Brain pericyte (primary cell): ENCODE results near the gene ABCA3.
"Not testable (repeated sequence)": the region's sequence is repeated elsewhere in the genome, so short reads cannot be mapped to it uniquely, and the experiment has no call there.

Experiments
- DNase-seq: peaks from one replicate; pipeline ENCODE4 v3.0.0-alpha.2; 2012; ENCODE audit warnings: low read depth, low spot score

Gene ABCA3

DNA sequence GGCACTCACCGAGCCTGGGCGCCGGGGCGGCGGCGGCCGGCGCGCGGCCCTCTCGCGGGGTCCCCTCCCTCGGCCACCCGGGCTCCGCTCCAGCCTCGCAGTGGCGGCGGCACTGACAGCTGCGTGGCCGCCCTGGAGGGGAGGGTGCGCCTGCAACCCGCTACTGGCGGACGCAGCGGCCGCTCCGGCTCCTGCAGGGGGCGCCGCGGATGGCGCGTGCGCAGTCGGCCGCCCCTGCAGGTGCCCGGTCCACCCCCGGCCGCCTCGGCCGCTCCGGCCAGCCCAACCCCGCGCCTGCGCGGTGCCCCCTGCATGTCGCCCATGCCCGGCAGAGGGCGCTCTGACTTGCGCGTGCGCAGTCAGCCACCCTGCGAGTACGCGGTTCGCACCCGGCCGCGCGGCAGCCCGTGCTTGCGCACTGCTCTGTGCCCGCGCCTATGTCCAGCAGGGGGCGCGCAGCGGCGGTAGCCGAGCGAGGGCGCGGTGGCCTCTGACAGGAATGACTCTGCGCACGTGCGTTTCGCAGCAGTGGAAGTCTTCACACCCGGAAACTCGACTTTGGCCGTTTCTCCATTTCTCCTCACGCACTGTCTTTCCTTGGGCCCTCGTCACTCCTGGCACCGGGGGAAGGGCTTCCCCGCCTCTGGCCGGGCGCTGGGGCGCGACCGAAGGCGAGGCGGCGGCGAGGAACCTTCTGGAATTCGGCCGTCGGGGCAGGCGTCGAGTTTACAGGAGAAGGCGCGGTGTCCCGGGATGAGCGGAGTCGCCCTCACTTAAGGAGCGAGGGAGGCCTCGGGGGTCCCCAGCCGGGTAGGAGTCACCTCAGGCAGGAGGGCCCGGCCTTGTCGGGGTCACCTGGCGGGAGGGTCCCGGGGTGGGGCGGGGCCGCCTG, at the start of gene ABCA3:
ABCA3 (minus strand) TSS at position 165 of the 892 bp plus-strand sequence. CDS start 14,262 bp downstream, outside the sequence.
- DNase-seq, result peak; percentile 83

GRCh38 chr16:2388875-2389433, 48.4 kb upstream of the ABCA3 start:
- peak; percentile 51 for DNase-seq

GRCh38 chr16:2388139-2388874, 47.8 kb upstream of the ABCA3 start:
- no peak for DNase-seq

GRCh38 chr16:2386990-2387389, 46.5 kb upstream of the ABCA3 start:
- DNase-seq, result no peak

GRCh38 chr16:2385982-2386381, 45.5 kb upstream of the ABCA3 start:
- not testable (repeated sequence) for DNase-seq

DNA sequence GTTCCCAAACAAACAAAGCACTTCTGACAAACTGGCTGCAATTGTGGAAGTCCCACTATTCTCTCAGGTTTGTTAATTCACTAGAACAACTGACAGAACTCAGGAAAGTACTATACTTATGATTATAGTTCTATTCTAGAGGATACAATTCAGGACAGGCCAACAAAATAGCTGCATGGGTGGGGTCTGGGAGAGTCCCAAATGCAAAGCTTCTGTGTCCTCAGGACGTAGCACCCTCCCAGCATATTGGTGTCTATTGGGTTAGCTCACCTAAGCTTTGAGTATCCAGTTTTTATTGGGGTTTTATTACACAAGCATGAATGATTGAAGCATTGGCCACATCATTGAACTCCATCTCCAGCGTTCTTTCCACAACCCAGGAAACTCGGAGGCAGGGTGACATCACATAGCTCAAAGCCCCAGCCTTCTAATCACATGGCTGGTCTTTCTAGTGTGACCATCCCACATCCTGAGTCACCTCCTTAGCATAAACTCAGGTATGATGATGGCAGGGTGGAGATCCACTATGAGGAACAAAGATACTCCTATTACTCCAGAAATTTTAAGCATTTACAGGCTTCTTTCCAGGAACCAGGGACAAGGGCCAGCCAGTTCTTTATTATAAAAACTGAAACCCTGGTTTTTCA, 44.8 kb upstream of the ABCA3 start:
- DNase-seq, result no peak

- no peak for DNase-seq
Measured at GRCh38 chr16:2384426-2384825, 43.9 kb upstream of the ABCA3 start.

DNA sequence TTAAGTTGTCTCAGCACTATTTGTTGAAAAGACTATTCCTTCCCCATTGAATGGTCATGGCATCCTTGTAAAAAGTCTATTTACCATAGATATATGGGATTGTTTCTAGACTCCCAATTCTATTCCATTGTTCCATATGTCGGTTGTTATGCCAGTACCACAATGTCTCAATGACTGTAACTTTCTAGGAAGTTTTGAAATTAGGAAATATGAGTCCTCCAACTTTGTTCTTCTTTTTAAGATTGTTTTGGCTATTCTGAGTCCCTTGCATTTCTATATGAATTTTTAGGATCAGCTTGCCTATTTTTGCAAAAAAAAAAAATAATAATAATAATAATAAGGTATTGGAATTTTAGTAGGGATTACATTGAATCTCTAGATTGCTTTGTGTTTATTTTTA, 43.0 kb upstream of the ABCA3 start:
- no peak for DNase-seq

GRCh38 chr16:2374644-2375043, 34.1 kb upstream of the ABCA3 start:
- DNase-seq, result no peak

GRCh38 chr16:2373176-2373575, 32.6 kb upstream of the ABCA3 start:
- no peak for DNase-seq

DNA sequence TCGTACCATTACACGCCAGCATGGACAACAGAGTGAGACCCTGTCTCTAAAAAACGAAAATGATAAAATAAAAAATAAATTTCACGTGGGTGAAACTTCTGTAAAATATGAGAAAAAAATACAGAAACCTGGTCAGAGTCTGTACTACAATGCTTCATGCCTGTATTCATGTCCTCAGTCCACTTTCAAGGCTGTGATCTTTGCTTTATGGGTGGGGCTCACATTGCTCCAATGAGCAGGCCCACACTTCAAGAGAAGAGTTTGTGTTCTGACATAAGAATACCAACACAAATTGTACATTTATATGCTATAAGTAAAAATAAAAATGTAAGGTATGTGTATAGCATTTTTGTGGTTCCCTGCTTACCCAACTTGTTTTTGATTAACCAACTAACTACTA, 32.2 kb upstream of the ABCA3 start:
- DNase-seq, result no peak

GRCh38 chr16:2371421-2371820, 30.9 kb upstream of the ABCA3 start:
- DNase-seq, result no peak

DNA sequence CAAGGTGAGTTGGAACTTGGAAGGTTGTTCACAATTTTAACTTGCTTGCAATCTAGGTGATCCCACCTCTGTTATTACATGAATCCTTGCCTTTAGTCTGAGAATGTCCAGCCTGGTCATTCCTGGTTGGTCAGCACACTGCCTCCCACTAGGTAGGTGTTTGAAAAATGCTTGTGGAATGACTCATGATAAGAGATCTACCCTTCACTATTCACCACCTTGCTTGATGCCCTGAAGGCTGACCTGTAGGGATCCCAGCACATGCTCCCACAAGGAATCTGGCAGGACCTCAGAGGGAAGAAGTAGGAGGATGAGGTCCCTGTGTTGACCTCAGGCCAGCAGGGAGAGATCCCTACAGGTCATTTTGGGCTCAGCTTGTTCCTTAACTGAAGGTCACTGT, 30.2 kb upstream of the ABCA3 start:
- DNase-seq, result no peak

GRCh38 chr16:2366660-2367309, 26.3 kb upstream of the ABCA3 start:
- DNase-seq, result no peak

DNA sequence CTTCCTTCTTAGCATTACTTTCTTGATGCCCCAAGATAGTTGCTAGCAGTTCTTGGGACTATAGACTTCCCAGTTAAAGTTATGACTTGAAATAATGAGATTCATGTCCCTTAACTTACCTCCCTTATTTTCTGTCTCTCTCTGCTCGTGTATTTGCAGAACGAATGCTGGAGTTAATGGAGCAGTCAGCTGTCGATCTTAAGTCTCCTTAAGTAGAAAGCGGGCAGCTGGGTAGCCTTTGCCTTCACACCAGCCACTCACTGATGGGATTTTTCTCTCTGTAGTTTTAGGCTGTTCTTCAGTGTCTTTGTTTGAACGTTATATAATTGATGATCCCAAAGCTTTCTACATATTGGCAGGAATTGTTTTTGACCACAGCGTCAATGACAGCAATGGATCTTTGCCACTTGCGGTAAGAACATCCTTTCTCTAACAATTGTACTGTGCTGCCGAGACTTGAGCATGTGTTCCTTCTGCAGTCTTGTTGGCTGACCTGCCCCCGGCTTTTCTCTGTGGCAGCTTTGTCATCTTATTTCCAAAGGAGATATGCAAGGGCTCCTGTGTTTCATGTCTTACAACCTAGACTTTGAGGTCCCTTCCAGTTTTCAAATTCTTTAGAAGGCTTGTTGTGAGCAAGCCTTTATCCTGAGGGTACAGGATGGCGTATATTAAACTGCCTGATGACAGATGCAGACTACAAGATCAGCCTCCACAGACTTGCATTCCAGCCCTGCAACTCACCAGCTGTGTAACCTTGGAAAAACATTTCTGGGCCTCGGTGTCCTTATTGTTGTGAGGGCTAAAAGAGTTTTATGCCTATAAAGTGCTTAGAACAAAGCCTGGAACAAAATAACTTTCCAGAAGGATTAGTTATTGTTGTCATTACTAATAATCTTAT, 25.1 kb upstream of the ABCA3 start:
- no peak for DNase-seq

GRCh38 chr16:2364638-2365210, 24.2 kb upstream of the ABCA3 start:
- no peak for DNase-seq

DNA sequence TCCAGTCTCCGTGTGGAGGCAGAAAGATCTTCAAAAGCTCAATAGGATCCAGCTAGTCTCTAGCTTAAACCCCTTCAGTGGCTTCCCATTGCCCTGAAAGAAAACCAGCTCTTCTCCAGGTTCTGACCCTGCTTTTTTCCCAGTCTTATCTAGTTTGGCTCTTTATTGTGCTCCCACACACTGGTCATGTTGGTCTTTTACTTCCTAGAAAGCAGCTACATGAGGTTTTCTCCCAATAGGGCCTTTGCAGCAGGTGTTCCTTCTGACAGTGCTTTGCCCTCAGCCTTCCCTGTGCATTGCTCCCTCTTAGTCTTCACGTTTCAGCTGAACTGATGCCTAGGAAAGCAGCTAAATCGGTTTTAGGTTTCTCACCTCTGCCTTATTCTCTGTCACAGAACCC, 21.7 kb upstream of the ABCA3 start:
- no peak for DNase-seq

DNA sequence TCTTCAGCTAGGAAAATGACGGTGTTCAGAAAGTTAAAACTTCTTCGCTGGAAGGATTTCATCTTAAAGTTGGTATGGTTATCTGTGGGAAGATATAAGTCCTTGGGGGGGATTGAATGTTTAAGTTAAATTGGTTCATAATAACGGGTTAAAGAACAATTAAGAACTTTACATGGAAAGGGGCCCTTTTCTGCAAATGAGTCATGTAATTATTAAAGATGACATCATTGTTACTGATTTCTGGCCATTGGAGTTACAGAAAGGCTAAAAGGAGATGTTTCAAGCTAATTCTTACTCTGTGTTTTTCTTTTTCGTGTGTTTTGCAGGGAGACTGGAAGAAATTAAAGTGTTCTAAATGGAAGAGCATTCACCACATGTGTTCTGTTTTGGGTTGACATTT, 20.6 kb upstream of the ABCA3 start:
- no peak for DNase-seq

DNA sequence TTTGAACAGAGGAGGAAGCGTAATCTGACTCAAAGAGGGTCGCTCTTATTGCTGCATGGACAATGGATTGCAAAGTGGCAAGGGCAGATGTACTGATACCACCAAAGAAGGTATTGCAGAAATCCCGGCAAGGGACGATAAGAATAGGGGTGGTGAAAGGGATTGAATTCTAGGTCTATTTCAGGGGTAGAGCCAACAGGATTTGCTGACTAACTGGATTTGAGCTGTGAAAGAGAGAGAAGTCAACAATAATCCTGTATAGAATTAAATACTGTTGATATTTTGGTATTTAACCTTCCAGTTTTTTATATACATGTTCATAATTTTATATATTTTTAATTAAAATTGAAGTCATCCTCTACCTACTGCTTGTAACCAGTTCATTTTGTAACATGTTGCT, 19.4 kb upstream of the ABCA3 start:
- no peak for DNase-seq

- no peak for DNase-seq
Measured at GRCh38 chr16:2358811-2359210, 18.3 kb upstream of the ABCA3 start.
